Activated T-cell treated with anti-CD3 and anti-CD28 coated beads for 4 hours (primary cell): ENCODE results near the gene ACKR3.

Experiments
- DNase-seq: peaks from one replicate; pipeline ENCODE4 v3.0.0-alpha.2; 2020

The ACKR3 gene

GRCh38 chr2:236570081-236570868 lies 650 bp downstream of the ACKR3 start:
- DNase-seq, result no peak

GRCh38 chr2:236571145-236571544 lies 1.5 kb downstream of the ACKR3 start:
- DNase-seq, result no peak

- DNase-seq, result no peak
Measured at GRCh38 chr2:236572482-236572881, 2.9 kb downstream of the ACKR3 start.

- DNase-seq, result no peak
Measured at GRCh38 chr2:236573066-236573929, 3.7 kb downstream of the ACKR3 start.

GRCh38 chr2:236574000-236574399 lies 4.4 kb downstream of the ACKR3 start:
- no peak for DNase-seq

- DNase-seq, result no peak
Measured at GRCh38 chr2:236574424-236575145, 5.0 kb downstream of the ACKR3 start.

GRCh38 chr2:236575510-236575909 lies 5.9 kb downstream of the ACKR3 start:
- no peak for DNase-seq

- no peak for DNase-seq
Measured at GRCh38 chr2:236576087-236576486, 6.5 kb downstream of the ACKR3 start.

GRCh38 chr2:236576953-236577352 lies 7.3 kb downstream of the ACKR3 start:
- no peak for DNase-seq

- no peak for DNase-seq
Measured at GRCh38 chr2:236577481-236578410, 8.1 kb downstream of the ACKR3 start.

- DNase-seq, result no peak
Measured at GRCh38 chr2:236578411-236578846, 8.8 kb downstream of the ACKR3 start.

- DNase-seq, result no peak
Measured at GRCh38 chr2:236579048-236579745, 9.6 kb downstream of the ACKR3 start.

GRCh38 chr2:236579746-236580315 lies 10.2 kb downstream of the ACKR3 start:
- no peak for DNase-seq

GRCh38 chr2:236580746-236581355 lies 11.2 kb downstream of the ACKR3 start:
- no peak for DNase-seq

- DNase-seq, result no peak
Measured at GRCh38 chr2:236581546-236581945, 11.9 kb downstream of the ACKR3 start.

- DNase-seq, result no peak
Measured at GRCh38 chr2:236582968-236583367, 13.3 kb downstream of the ACKR3 start.

- DNase-seq, result no peak
Measured at GRCh38 chr2:236583621-236584203, 14.1 kb downstream of the ACKR3 start.

GRCh38 chr2:236584521-236585384 lies 15.1 kb downstream of the ACKR3 start:
- DNase-seq, result no peak

- no peak for DNase-seq
Measured at GRCh38 chr2:236585966-236586365, 16.3 kb downstream of the ACKR3 start.
